ENCODE measurements around the gene PPP1R36. TPM values are rescaled to one million over a fixed set of nuclear protein-coding genes. Genes with fewer than 3 reads are reported as not detected.
"Not testable (repeated sequence)": the region's sequence is repeated elsewhere in the genome, so short reads cannot be mapped to it uniquely, and the experiment has no call there.

PPP1R36 gene
- total RNA-seq, 2 donors from 2014 or later = not detected

GRCh38 chr14:64542836-64543201 is 6.9 kb upstream of the PPP1R36 start:
- ATAC-seq (no peak), DNase-seq (ENCODE audit: low spot score in 2 of 2) (no peak)
- H3K27ac Mint-ChIP-seq = no peak overlapping the region
- peaks cover 4 to 12% of the 10 kb centered on the region in 2 donors for H3K9me3 Mint-ChIP-seq
- peaks cover 33 to 34% of the 10 kb centered on the region in 2 donors for H3K36me3 Mint-ChIP-seq

DNA sequence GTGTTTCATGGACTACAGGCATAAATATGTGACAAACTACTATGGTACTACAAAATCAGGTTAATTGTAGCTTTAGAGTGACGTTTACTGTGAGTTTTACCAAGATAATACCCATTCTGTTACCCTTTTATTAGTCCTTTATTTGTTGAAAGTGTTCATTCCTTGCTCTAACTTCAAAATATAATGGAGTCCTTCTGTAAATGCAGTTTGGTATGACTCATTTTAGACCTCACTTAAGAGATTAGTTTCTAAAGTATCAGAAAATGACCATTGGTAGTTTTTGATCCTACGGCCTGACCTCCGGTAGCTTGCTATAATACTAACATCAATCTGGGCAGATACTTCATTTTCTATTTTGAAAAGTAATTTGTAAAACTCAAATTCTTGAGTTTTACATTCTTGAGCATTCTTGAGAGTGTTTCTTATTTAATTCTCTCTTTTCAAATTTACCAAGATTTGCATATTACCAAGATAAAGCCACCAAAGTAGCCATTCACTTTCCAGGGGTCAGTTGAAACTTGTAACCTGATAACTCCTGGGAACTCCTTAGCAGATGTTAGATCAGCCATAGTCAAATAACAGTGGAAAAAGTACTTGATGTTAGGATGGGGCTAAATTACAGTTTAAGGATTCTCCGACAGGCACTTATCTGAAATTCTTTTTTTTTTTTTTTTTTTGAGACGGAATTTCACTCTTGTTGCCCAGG is 5.0 kb upstream of the PPP1R36 start:
- DNase-seq (ENCODE audit: low spot score in 2 of 2) (no peak), ATAC-seq (no peak)
- Mint-ChIP-seq H3K27ac (no peak overlapping the region), H3K9me3 (peaks cover 4 to 12% of the 10 kb centered on the region in 2 donors), H3K36me3 (peaks cover 27 to 28% of the 10 kb centered on the region in 2 donors)

DNA sequence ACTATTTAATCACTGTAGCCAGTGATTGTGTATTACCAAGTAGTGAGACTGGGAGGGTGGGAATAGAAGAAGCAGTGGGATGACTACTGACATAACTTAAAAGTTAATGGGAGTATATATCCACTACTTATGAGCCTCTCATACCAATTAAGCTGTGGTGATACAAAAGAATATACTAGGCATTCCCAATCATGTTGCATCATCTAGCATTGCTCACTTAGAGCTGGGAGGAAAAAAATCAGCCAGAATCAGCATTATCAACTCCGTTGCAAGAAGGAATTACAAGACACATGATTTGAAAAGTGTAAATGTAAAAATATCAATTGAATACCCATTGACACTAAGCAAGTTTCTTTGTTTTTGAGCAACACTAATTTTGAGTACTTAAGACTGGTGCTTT is 745 bp upstream of the PPP1R36 start:
- H3K27ac Mint-ChIP-seq = no peak overlapping the region
- DNase-seq (ENCODE audit: low spot score in 2 of 2) (no peak), ATAC-seq (no peak)

GRCh38 chr14:64550621-64551333 is 1.0 kb downstream of the PPP1R36 start:
- Mint-ChIP-seq H3K36me3 (no peaks in the 10 kb centered on the region), H3K9me3 (no peaks in the 10 kb centered on the region), H3K27ac (no peak overlapping the region)
- DNase-seq (ENCODE audit: low spot score in 2 of 2) = no peak
- no peak for ATAC-seq

More for the DNA sequence above, 745 bp upstream of the PPP1R36 start:
- Mint-ChIP-seq H3K9me3 (no peaks in the 10 kb centered on the region), H3K36me3 (no peaks in the 10 kb centered on the region)

DNA sequence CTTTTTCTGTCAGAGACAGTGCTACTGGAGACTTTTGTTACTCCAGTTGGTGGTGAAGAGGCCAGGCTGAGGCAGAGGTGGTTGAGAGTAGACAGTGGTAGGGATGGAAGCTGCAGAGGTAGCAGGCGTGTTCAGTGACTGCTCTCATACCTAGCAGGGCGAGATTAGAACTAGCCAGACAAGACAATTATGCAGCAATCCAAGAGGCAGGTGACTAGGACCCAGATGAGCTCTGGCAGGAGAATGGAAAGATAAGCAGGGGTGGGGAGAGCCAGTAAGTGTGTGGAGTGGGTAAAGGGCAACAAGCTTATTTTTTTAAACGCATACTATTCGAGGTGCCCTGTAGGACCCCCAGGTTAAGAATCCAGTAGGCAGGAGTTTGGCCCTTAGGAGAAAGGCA is 4.8 kb downstream of the PPP1R36 start:
- Mint-ChIP-seq H3K36me3 (no peaks in the 10 kb centered on the region), H3K9me3 (no peaks in the 10 kb centered on the region), H3K27ac (no peak overlapping the region)
- ATAC-seq = no peak
- no peak for DNase-seq (ENCODE audit: low spot score in 2 of 2)

- H3K27ac Mint-ChIP-seq = no peak overlapping the region
- H3K36me3 Mint-ChIP-seq = no peaks in the 10 kb centered on the region
- ATAC-seq (no peak), DNase-seq (ENCODE audit: low spot score in 2 of 2) (no peak)
- no peaks in the 10 kb centered on the region for H3K9me3 Mint-ChIP-seq
These were observed 6.8 kb downstream of the PPP1R36 start for GRCh38 chr14:64556526-64556925.

DNA sequence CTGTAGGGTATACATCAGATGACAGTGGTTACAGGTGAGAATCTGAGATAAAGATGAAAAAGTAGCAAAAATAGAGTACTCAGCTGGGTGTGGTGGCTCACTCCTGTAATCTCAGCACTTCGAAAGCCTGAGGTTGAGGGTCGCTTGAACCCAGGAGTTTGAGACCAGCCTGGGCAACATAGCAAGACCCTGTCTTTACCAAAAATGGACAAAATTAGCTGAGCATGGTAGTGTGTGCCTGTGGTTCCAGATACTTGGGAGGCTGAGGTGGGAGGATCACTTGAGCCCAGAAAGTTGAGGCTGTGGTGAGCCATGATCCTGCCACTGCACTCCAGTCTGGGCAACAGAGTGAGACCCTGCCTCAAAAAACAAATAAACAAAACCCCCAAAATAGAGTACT is 8.5 kb downstream of the PPP1R36 start:
- not testable (repeated sequence) for ATAC-seq; H3K36me3 Mint-ChIP-seq; DNase-seq (ENCODE audit: low spot score in 2 of 2); H3K27ac Mint-ChIP-seq; H3K9me3 Mint-ChIP-seq

DNA sequence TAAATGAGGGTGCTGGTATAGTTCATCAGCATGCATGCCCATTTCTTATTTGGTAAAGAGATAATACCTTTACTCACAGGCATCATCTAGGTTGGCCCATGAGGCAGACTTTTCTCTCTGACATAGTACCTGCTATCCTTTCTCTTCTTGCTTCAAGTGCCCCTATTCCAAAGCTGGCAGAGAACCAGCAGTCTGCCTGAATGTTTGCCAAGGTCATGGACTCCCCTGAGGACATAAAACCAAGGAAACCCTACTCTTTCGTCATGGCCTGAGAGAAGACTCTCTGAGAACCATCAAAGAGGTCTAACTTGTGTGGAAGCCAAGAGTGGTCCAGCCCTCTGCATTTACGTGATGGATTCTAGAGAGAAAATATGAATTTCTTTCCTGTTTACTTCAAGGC is 11.9 kb downstream of the PPP1R36 start:
- Mint-ChIP-seq H3K9me3 (no peaks in the 10 kb centered on the region), H3K36me3 (no peaks in the 10 kb centered on the region), H3K27ac (no peak overlapping the region)
- DNase-seq (ENCODE audit: low spot score in 2 of 2) (no peak), ATAC-seq (no peak)

DNA sequence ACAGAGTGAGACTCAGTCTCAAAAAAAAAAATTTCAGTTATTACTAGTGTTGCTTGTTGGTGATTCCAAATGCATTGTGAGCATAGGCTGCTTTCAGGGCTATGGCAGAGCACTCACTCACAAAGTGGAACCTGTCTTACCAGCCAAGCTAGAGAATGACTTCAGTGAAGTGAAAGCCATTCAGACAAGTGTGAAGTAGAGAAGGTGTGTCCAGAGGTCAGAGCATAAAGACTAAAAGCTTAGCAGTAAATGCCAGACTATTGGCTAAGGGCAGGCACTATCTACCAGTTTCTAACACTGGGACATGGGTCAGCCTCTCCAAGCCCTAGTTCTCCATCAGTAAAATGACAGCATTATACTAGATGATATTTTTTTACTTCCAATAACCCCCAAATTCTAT is 12.7 kb downstream of the PPP1R36 start:
- ATAC-seq (no peak), DNase-seq (ENCODE audit: low spot score in 2 of 2) (no peak)
- Mint-ChIP-seq H3K27ac (no peak overlapping the region), H3K9me3 (no peaks in the 10 kb centered on the region), H3K36me3 (no peaks in the 10 kb centered on the region)

GRCh38 chr14:64563696-64564095 is 13.9 kb downstream of the PPP1R36 start:
- H3K9me3 Mint-ChIP-seq = no peaks in the 10 kb centered on the region
- no peaks in the 10 kb centered on the region for H3K36me3 Mint-ChIP-seq

DNA sequence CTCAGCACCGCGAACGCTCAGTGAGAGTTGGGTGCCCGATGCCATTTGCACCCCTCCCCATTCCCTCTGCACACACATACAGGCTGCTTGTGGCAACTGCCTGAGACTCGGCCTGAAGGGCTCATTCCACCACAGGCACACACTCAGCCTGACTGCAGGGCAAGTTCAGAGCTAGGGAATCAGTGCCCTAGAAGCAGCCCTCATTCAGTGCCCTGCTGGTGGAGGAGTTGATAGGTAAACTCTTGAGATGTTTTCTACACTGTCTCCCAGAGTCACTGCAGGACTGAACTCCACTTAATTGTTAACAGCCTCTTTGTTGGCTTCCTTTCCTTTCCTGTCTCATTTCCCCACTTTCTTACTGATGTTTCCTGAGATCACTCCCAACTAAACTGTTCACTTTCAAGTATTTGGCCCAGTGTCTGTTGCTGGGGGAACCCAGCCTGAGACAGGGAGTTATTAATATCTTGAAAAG is 16.9 kb downstream of the PPP1R36 start:
- Mint-ChIP-seq H3K9me3 (peaks cover 0 to 3% of the 10 kb centered on the region in 2 donors), H3K36me3 (no peaks in the 10 kb centered on the region), H3K27ac (no peak overlapping the region)
- ATAC-seq (no peak), DNase-seq (ENCODE audit: low spot score in 2 of 2) (no peak)

More at GRCh38 chr14:64563696-64564095, 13.9 kb downstream of the PPP1R36 start:
- no peak for DNase-seq (ENCODE audit: low spot score in 2 of 2)
- H3K27ac Mint-ChIP-seq = no peak overlapping the region
- no peak for ATAC-seq

- Mint-ChIP-seq H3K9me3 (peaks cover 0 to 3% of the 10 kb centered on the region in 2 donors), H3K27ac (no peak overlapping the region), H3K36me3 (no peaks in the 10 kb centered on the region)
- ATAC-seq (no peak), DNase-seq (ENCODE audit: low spot score in 2 of 2) (no peak)
These were observed 19.4 kb downstream of the PPP1R36 start for GRCh38 chr14:64569138-64569631.

- ATAC-seq; H3K36me3 Mint-ChIP-seq; H3K9me3 Mint-ChIP-seq; H3K27ac Mint-ChIP-seq; DNase-seq (ENCODE audit: low spot score in 2 of 2): not testable (repeated sequence)
These were observed 19.9 kb downstream of the PPP1R36 start for GRCh38 chr14:64569646-64570045.

DNA sequence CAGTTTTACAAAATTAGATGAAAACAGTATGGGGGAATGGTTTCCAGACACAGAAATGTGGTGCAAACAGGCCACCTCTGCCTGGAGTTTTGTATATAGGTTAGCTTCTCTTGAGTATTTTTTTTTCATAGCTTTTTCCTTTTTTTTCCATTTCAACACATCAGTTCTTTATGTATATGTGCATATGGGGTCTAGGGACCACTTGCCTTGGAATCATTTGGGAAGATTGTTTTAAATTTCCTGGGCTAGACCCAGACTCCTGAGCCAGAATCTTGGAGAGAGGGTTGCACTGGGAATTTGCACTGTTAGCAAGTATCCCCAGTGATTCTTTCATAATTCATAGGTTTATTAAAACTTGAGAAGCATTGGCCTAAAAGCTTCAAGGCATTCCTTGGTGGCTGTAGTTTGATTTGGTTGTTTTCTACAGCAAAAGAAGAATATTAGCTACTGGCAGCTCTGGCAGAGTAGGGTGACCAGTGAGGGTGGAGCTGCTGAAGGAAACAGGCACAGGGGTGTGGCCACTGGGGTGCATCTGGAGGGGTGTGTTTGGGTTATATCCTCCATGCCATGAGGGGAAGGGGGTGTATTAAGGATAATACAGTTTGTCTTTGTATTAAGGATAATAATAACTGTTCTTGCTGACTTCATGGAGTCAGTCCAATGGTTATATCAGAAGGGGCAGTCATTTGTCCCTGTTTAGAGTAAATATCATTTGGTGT is 22.8 kb downstream of the PPP1R36 start:
- ATAC-seq (no peak), DNase-seq (ENCODE audit: low spot score in 2 of 2) (no peak)
- peaks cover 0 to 3% of the 10 kb centered on the region in 2 donors for H3K9me3 Mint-ChIP-seq
- H3K27ac Mint-ChIP-seq = no peak overlapping the region
- H3K36me3 Mint-ChIP-seq = no peaks in the 10 kb centered on the region

GRCh38 chr14:64573109-64573508 is 23.3 kb downstream of the PPP1R36 start:
- DNase-seq (ENCODE audit: low spot score in 2 of 2) = no peak
- no peaks in the 10 kb centered on the region for H3K36me3 Mint-ChIP-seq
- no peak overlapping the region for H3K27ac Mint-ChIP-seq
- peaks cover 0 to 3% of the 10 kb centered on the region in 2 donors for H3K9me3 Mint-ChIP-seq
- ATAC-seq = no peak

- DNase-seq (ENCODE audit: low spot score in 2 of 2) (no peak), ATAC-seq (no peak)
- no peak overlapping the region for H3K27ac Mint-ChIP-seq
- peaks cover 0 to 3% of the 10 kb centered on the region in 2 donors for H3K9me3 Mint-ChIP-seq
- H3K36me3 Mint-ChIP-seq = no peaks in the 10 kb centered on the region
These were observed 24.8 kb downstream of the PPP1R36 start for GRCh38 chr14:64574371-64575107.
